Cardiac muscle cell (in vitro differentiated cells and primary cell): ENCODE measurements around the gene FSCN2. TPM values are rescaled to one million over a fixed set of nuclear protein-coding genes. Genes with fewer than 3 reads are reported as not detected.
A peak's percentile ranks its signal among the peaks of the same experiment; 100 is the strongest.

ENCODE experiments used
- DNase-seq, 2 donors: peaks; one replicate each; pipeline versions ENCODE4 v3.0.0 to v3.0.0-alpha.2; 2010 to 2017; ENCODE audit warnings: low read depth in 1 of 2, low spot score in 1 of 2
- H3K27ac ChIP-seq: fragments of 200-600 bp; sonication (generic); 2 replicates; pipeline ENCODE4 v1.5.1; 2016
- H3K27me3 ChIP-seq: fragments of 200-600 bp; sonication (generic); 2 replicates; pipeline ENCODE4 v1.6.0; 2016; ENCODE audit warnings: control low read depth
- H3K36me3 ChIP-seq: fragments of 200-600 bp; sonication (generic); 2 replicates; pipeline ENCODE4 v1.5.1; 2016; ENCODE audit warnings: control low read depth
- H3K4me1 ChIP-seq: fragments of 200-600 bp; sonication (generic); 2 replicates; pipeline ENCODE4 v1.8.1; 2017; ENCODE audit warnings: low read depth, mild to moderate bottlenecking, mixed run types
- H3K4me3 ChIP-seq: fragments of 200-600 bp; sonication (generic); 2 replicates; pipeline ENCODE4 v1.5.1; 2016; ENCODE audit warnings: mild to moderate bottlenecking
- H3K9me3 ChIP-seq: fragments of 200-600 bp; sonication (generic); 2 replicates; pipeline ENCODE4 v1.5.1; 2017; ENCODE audit warnings: low read depth, mild to moderate bottlenecking, control low read depth
- CTCF ChIP-seq: IDR thresholded peaks from 2 replicates; pipeline ENCODE4 v1.5.1; 2012; ENCODE audit warnings: low read depth, mild to moderate bottlenecking, low read length
- polyA plus RNA-seq: library from polyadenylated mRNA; unstranded; fragments of >200 nt; fragmentation: Nextera tagmentation; extraction: Ambion mirVana; gene quantifications from 2 replicates; pipeline ENCODE4 v1.2.1, GENCODE V29; 2016
- total RNA-seq: library from RNA; depleted of rRNA; stranded (reverse); fragments of >200 nt; gene quantifications from 2 replicates; pipeline ENCODE4 v1.2.3, GENCODE V29; 2016

The FSCN2 gene
- total and polyA plus RNA-seq, 2 experiments from 2014 or later = 1.5 to 9.0 TPM

GRCh38 chr17:81569986-81570514 is 41.9 kb downstream of the FSCN2 start:
- DNase-seq = no peak
- Histone ChIP-seq H3K9me3 (no peaks in the 10 kb centered on the region), H3K27ac (no peak overlapping the region), H3K4me1 (peaks cover 12% of the 10 kb centered on the region), H3K36me3 (peaks cover 49% of the 10 kb centered on the region), H3K4me3 (no peak overlapping the region), H3K27me3 (no peaks in the 10 kb centered on the region)
- TF ChIP-seq CTCF = no peak

GRCh38 chr17:81570964-81571363 is 42.8 kb downstream of the FSCN2 start:
- Histone ChIP-seq H3K27ac (no peak overlapping the region), H3K4me3 (no peak overlapping the region), H3K27me3 (no peaks in the 10 kb centered on the region), H3K36me3 (peaks cover 40% of the 10 kb centered on the region), H3K4me1 (peaks cover 12% of the 10 kb centered on the region), H3K9me3 (no peaks in the 10 kb centered on the region)
- no peak for TF ChIP-seq CTCF
- DNase-seq = no peak

GRCh38 chr17:81572563-81573168 is 44.5 kb downstream of the FSCN2 start:
- Histone ChIP-seq H3K4me1 (peaks cover 21% of the 10 kb centered on the region), H3K36me3 (peaks cover 36% of the 10 kb centered on the region), H3K9me3 (no peaks in the 10 kb centered on the region), H3K27me3 (no peaks in the 10 kb centered on the region), H3K4me3 (no peak overlapping the region), H3K27ac (no peak overlapping the region)
- DNase-seq = no peak
- TF ChIP-seq CTCF = no peak

- H3K9me3 ChIP-seq = no peaks in the 10 kb centered on the region
- no peak for DNase-seq
- no peak overlapping the region for H3K4me3 ChIP-seq
- TF ChIP-seq CTCF = no peak
- peaks cover 25% of the 10 kb centered on the region for H3K36me3 ChIP-seq
- H3K27ac ChIP-seq = peak overlapping the region; percentile 90
- H3K27me3 ChIP-seq = no peaks in the 10 kb centered on the region
- peaks cover 21% of the 10 kb centered on the region for H3K4me1 ChIP-seq
These were observed 45.8 kb downstream of the FSCN2 start for GRCh38 chr17:81573794-81574642.

GRCh38 chr17:81574643-81574956 is 46.4 kb downstream of the FSCN2 start:
- Histone ChIP-seq H3K4me1 (peaks cover 21% of the 10 kb centered on the region), H3K27ac (peak overlapping the region; percentile 90), H3K9me3 (no peaks in the 10 kb centered on the region), H3K27me3 (no peaks in the 10 kb centered on the region), H3K4me3 (no peak overlapping the region), H3K36me3 (peaks cover 20% of the 10 kb centered on the region)
- no peak for DNase-seq
- no peak for TF ChIP-seq CTCF
